Measurements from ENCODE around the gene OR3A2. TPM values are rescaled to one million over a fixed set of nuclear protein-coding genes. Genes with fewer than 3 reads are reported as not detected.
"Not testable (repeated sequence)": the region's sequence is repeated elsewhere in the genome, so short reads cannot be mapped to it uniquely, and the experiment has no call there.

Gene OR3A2
- total and polyA plus RNA-seq, 3 experiments from 2014 or later, result 0.46 to 6.7 (median 5.9) TPM

DNA sequence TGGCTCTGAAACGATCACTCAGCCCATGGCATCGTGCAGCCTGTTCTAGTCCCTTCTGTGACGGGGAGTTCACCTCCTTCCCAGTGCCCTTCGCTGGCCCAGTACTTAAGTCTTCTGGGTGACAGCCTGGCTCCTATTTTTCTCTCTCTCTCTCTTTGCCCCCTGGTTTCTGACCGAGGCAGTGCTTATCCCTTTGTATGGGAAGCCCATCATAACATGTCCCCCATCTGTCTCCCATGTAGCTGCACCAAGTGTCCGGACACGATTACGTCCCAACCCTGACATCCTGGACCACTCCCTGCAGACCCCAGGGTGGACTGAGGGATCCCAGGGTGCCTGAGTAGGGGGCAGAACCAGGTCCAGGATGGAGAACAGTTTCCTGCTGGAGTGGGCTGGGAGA, 153.8 kb downstream of the OR3A2 start:
- H3K4me1 Mint-ChIP-seq; H3K27ac ChIP-seq (ENCODE audit: low read depth, low read length); POLR2A ChIA-PET; H3K4me3 ChIP-seq (ENCODE audit: low read length); H3K9me3 Mint-ChIP-seq; CTCF ChIA-PET; H3K4me3 Mint-ChIP-seq; H3K36me3 Mint-ChIP-seq; H3K27ac Mint-ChIP-seq; H3K27me3 Mint-ChIP-seq; DNase-seq; H3K36me3 ChIP-seq (ENCODE audit: insufficient read depth, low read length); H3K9me3 ChIP-seq (ENCODE audit: low read length); H3K27me3 ChIP-seq (ENCODE audit: insufficient read depth, low read length, poor library complexity, severe bottlenecking); H3K4me1 ChIP-seq (ENCODE audit: insufficient read depth, low read length): not testable (repeated sequence)

Other genes with a start within 250 kb of the OR3A2 start
- gene OR1A2, start 188.8 kb downstream of the OR3A2 start, total RNA-seq, result not detected
- gene OR1A2, start 188.8 kb downstream of the OR3A2 start, polyA plus RNA-seq, result not detected
- not detected for gene OR1A1, start 178.6 kb downstream of the OR3A2 start, total RNA-seq
- not detected for gene OR1A1, start 178.6 kb downstream of the OR3A2 start, polyA plus RNA-seq
- gene OR3A1, start 87.9 kb downstream of the OR3A2 start, total RNA-seq, result under 1 TPM; 0.46 to 0.82 TPM
- not detected for gene OR3A1, start 87.9 kb downstream of the OR3A2 start, polyA plus RNA-seq
- gene OR1E1, start 12.1 kb upstream of the OR3A2 start, total RNA-seq, result not detected
- gene OR1E1, start 12.1 kb upstream of the OR3A2 start, polyA plus RNA-seq, result not detected
- not detected for gene OR3A3, start 25.1 kb upstream of the OR3A2 start, total RNA-seq
- not detected for gene OR3A3, start 25.1 kb upstream of the OR3A2 start, polyA plus RNA-seq
- not detected for gene OR1E2, start 47.5 kb upstream of the OR3A2 start, total RNA-seq
- gene OR1E2, start 47.5 kb upstream of the OR3A2 start, polyA plus RNA-seq, result not detected
- gene SPATA22, start 85.5 kb upstream of the OR3A2 start, total RNA-seq, result not detected
- not detected for gene SPATA22, start 85.5 kb upstream of the OR3A2 start, polyA plus RNA-seq
- gene ASPA, start 89.7 kb upstream of the OR3A2 start, total RNA-seq, result not detected
- gene ASPA, start 89.7 kb upstream of the OR3A2 start, polyA plus RNA-seq, result not detected
- gene TRPV3, start 171.5 kb upstream of the OR3A2 start, total RNA-seq, result under 1 TPM; 0.49 to 0.79 TPM
- gene TRPV3, start 171.5 kb upstream of the OR3A2 start, polyA plus RNA-seq, result 0.21 TPM
- 1 to 10 TPM; 2.4 to 2.8 TPM for gene TRPV1, start 223.1 kb upstream of the OR3A2 start, total RNA-seq
- gene TRPV1, start 223.1 kb upstream of the OR3A2 start, polyA plus RNA-seq, result 0.83 TPM
- gene SHPK, start 249.9 kb upstream of the OR3A2 start, total RNA-seq, result 10 to 100 TPM; 17.0 to 17.1 TPM
- 6.9 TPM for gene SHPK, start 249.9 kb upstream of the OR3A2 start, polyA plus RNA-seq